ENCODE measurements around the gene MECR. TPM values are rescaled to one million over a fixed set of nuclear protein-coding genes. Genes with fewer than 3 reads are reported as not detected.
A peak's percentile ranks its signal among the peaks of the same experiment; 100 is the strongest.
"Not testable (repeated sequence)": the region's sequence is repeated elsewhere in the genome, so short reads cannot be mapped to it uniquely, and the experiment has no call there.

The MECR gene
- total and polyA plus RNA-seq, 7 experiments from 2014 or later, result 8.6 to 24.4 (median 17.6) TPM

DNA sequence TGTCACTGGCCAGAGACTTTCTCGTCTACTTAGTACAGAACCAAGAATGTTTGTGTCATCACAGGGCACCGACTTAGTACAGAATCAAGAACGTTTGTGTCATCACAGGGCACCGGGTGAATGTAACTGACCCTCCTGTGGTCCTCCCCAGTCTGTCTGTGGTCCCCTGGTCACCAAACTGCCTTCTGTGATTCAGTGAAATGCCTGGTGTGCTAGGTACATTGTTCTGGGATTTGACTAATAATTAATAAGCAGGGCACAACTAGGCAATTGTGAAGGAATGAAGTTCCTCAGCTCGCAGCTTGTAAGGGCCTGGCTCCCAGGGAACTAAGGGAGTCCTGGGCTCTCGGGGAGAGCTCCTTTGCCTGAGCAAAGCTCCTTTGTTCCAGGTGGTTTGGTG lies 7.2 kb downstream of the MECR start:
- no peak overlapping the region for H3K4me3 ChIP-seq (ENCODE audit: low read length)
- POLR2A ChIA-PET, result no interaction called here
- H3K36me3 ChIP-seq (ENCODE audit: control insufficient read depth in 2 of 3, insufficient read depth in 3 of 3, low read length in 3 of 3), result peaks cover 0 to 13% (median 0%) of the 10 kb centered on the region in 3 experiments
- no peak overlapping the region for H3K27ac ChIP-seq (ENCODE audit: low read depth, low read length)
- DNase-seq (no peak), ATAC-seq (no peak)
- H3K27ac Mint-ChIP-seq, result no peak overlapping the region
- intact Hi-C loops (cut with micrococcal nuclease), result no loop called here
- H3K27me3 Mint-ChIP-seq, result no peaks in the 10 kb centered on the region
- no peaks in the 10 kb centered on the region for H3K27me3 ChIP-seq (ENCODE audit: control insufficient read depth in 2 of 2, insufficient read depth in 2 of 2, low read length in 2 of 2)
- peaks cover 0 to 13% (median 2%) of the 10 kb centered on the region in 5 donors for H3K36me3 Mint-ChIP-seq
- CTCF ChIA-PET, result no interaction called here
- peaks cover 0 to 8% (median 0%) of the 10 kb centered on the region in 7 donors for H3K4me1 Mint-ChIP-seq
- no peaks in the 10 kb centered on the region for H3K9me3 ChIP-seq (ENCODE audit: control insufficient read depth in 2 of 3, low read length in 3 of 3)
- H3K9me3 Mint-ChIP-seq, result no peaks in the 10 kb centered on the region
- H3K4me3 Mint-ChIP-seq, result no peak overlapping the region
- no peaks in the 10 kb centered on the region for H3K4me1 ChIP-seq (ENCODE audit: control insufficient read depth in 2 of 2, insufficient read depth in 2 of 2, low read length in 2 of 2)

DNA sequence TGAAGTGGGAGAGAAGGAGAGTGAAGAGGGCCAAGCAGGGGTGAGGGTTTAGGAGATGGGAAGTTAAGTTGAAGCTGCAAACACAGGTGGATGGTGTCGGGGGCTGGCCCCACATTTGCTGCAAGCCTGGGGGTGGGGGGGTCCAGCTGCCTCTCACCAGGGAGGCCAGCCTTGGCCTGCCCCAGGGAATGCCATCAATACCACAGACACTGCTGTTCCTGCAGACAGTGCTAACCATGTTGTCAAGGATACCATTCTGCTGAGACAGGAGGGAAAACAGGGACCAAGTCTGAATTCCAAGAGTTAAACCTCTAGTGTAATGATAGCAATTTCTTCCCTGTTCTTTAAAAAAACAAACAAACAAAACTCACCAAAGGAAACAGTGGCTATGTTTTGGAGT lies 8.0 kb downstream of the MECR start:
- H3K36me3 ChIP-seq (ENCODE audit: control insufficient read depth in 2 of 3, insufficient read depth in 3 of 3, low read length in 3 of 3), result peaks cover 0 to 13% (median 0%) of the 10 kb centered on the region in 3 experiments
- Mint-ChIP-seq H3K4me3 (no peak overlapping the region), H3K4me1 (peaks cover 0 to 8% (median 0%) of the 10 kb centered on the region in 7 donors), H3K27me3 (no peaks in the 10 kb centered on the region), H3K27ac (no peak overlapping the region), H3K9me3 (no peaks in the 10 kb centered on the region), H3K36me3 (peaks cover 0 to 18% (median 2%) of the 10 kb centered on the region in 5 donors)
- DNase-seq (no peak), ATAC-seq (no peak)
- ChIA-PET POLR2A (no interaction called here), CTCF (no interaction called here)
- no peak overlapping the region for H3K27ac ChIP-seq (ENCODE audit: low read depth, low read length)
- H3K9me3 ChIP-seq (ENCODE audit: control insufficient read depth in 2 of 3, low read length in 3 of 3), result no peaks in the 10 kb centered on the region
- H3K27me3 ChIP-seq (ENCODE audit: control insufficient read depth in 2 of 2, insufficient read depth in 2 of 2, low read length in 2 of 2), result no peaks in the 10 kb centered on the region
- intact Hi-C loops (cut with micrococcal nuclease), result no loop called here
- no peak overlapping the region for H3K4me3 ChIP-seq (ENCODE audit: low read length)
- H3K4me1 ChIP-seq (ENCODE audit: control insufficient read depth in 2 of 2, insufficient read depth in 2 of 2, low read length in 2 of 2), result no peaks in the 10 kb centered on the region

DNA sequence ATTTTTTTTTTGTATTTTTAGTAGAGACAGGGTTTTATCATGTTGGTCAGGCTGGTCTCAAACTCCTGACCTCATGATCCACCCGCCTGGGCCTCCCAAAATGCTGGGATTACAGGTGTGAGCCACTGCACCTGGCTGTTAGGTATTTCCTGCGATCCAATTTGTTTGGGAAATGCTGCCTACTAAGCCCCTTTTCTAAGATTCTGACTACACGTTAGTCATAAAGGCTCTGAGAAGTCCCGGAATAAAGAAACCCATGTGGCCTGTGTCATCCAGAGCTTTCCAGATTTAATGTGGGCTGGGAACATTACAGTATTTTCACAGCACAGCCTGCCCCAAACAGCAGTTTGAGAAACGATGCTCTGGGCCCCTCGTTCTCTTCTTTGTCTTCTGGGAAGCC lies 8.5 kb downstream of the MECR start:
- H3K27ac Mint-ChIP-seq; H3K4me1 ChIP-seq (ENCODE audit: control insufficient read depth in 2 of 2, insufficient read depth in 2 of 2, low read length in 2 of 2); H3K27me3 ChIP-seq (ENCODE audit: control insufficient read depth in 2 of 2, insufficient read depth in 2 of 2, low read length in 2 of 2); H3K4me3 ChIP-seq (ENCODE audit: low read length); H3K4me1 Mint-ChIP-seq; H3K4me3 Mint-ChIP-seq; DNase-seq; ATAC-seq; H3K27ac ChIP-seq (ENCODE audit: low read depth, low read length); H3K27me3 Mint-ChIP-seq; H3K9me3 ChIP-seq (ENCODE audit: control insufficient read depth in 2 of 3, low read length in 3 of 3); intact Hi-C loops (cut with micrococcal nuclease); H3K9me3 Mint-ChIP-seq; POLR2A ChIA-PET: not testable (repeated sequence)
- peaks cover 0 to 21% (median 2%) of the 10 kb centered on the region in 5 donors for H3K36me3 Mint-ChIP-seq
- CTCF ChIA-PET, result interaction anchor here (1.2 kb wide), 1 partner anchor 20 kb away, joined by 3 read pairs; no protein-coding TSS in a partner anchor
- H3K36me3 ChIP-seq (ENCODE audit: control insufficient read depth in 2 of 3, insufficient read depth in 3 of 3, low read length in 3 of 3), result peaks cover 0 to 13% (median 0%) of the 10 kb centered on the region in 3 experiments

DNA sequence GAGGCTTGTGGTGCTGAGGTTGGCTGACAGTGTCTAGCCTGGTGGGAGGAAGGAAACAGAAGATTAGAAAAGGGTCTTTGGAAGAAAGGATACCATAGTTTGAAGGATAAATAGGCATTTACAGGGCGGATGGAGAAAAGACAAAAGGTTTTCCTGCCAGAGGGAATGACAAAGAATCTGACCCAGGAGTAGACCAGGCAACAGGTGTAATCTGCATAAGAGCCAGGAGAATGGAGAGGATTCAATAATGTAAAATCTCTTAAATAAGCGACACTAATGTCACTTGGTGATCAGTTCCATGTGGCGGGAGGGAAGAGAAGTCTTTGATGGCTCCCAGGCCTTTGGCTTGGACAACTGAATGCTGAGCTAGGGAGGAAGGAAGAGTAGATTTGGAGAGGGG lies 9.4 kb downstream of the MECR start:
- Histone ChIP-seq H3K4me1 (ENCODE audit: control insufficient read depth in 2 of 2, insufficient read depth in 2 of 2, low read length in 2 of 2) (no peaks in the 10 kb centered on the region), H3K36me3 (ENCODE audit: control insufficient read depth in 2 of 3, insufficient read depth in 3 of 3, low read length in 3 of 3) (peaks cover 0 to 13% (median 0%) of the 10 kb centered on the region in 3 experiments), H3K27ac (ENCODE audit: low read depth, low read length) (no peak overlapping the region), H3K27me3 (ENCODE audit: control insufficient read depth in 2 of 2, insufficient read depth in 2 of 2, low read length in 2 of 2) (no peaks in the 10 kb centered on the region), H3K4me3 (ENCODE audit: low read length) (no peak overlapping the region), H3K9me3 (ENCODE audit: control insufficient read depth in 2 of 3, low read length in 3 of 3) (no peaks in the 10 kb centered on the region)
- POLR2A ChIA-PET, result no interaction called here
- H3K36me3 Mint-ChIP-seq, result peaks cover 0 to 21% (median 2%) of the 10 kb centered on the region in 5 donors
- H3K9me3 Mint-ChIP-seq, result no peaks in the 10 kb centered on the region
- H3K4me1 Mint-ChIP-seq, result peaks cover 0 to 8% (median 0%) of the 10 kb centered on the region in 7 donors
- DNase-seq (no peak), ATAC-seq (no peak)
- CTCF ChIA-PET, result interaction anchor here (1.2 kb wide), 1 partner anchor 19 kb away, joined by 3 read pairs; no protein-coding TSS in a partner anchor
- H3K27ac Mint-ChIP-seq, result peak overlapping the region in 1 of 9 donors; percentile 51
- no peaks in the 10 kb centered on the region for H3K27me3 Mint-ChIP-seq
- intact Hi-C loops (cut with micrococcal nuclease), result no loop called here
- no peak overlapping the region for H3K4me3 Mint-ChIP-seq

DNA sequence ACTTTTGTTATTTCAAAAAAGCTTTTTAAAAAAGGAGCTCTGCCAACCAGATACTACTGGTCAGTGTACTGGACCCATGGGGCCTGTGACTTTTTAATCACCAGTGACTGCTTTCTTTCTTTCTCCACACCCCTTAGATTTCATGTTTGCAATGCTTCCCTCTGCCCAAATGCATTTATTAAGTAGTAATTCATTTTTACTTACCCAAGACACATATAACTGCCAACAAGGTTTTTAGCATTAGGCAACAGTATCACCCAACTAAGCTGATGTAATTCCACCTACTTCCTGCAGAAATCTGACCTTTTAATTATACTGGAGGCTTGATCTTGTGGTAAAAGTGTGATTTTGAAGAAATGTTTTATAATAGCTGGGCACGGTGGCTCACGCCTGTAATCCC lies 12.5 kb downstream of the MECR start:
- H3K36me3 ChIP-seq (ENCODE audit: control insufficient read depth in 2 of 3, insufficient read depth in 3 of 3, low read length in 3 of 3), result peaks cover 0 to 22% (median 0%) of the 10 kb centered on the region in 3 experiments
- H3K27me3 Mint-ChIP-seq, result no peaks in the 10 kb centered on the region
- no peak for DNase-seq
- peaks cover 5 to 33% (median 11%) of the 10 kb centered on the region in 5 donors for H3K36me3 Mint-ChIP-seq
- no peak overlapping the region for H3K4me3 Mint-ChIP-seq
- no peak overlapping the region for H3K4me3 ChIP-seq (ENCODE audit: low read length)
- ChIA-PET CTCF (interaction anchor here (1.1 kb wide), 1 partner anchor 16 kb away, joined by 4 read pairs; no protein-coding TSS in a partner anchor), POLR2A (interaction anchor here (1.1 kb wide), 1 partner anchor 11 kb away, joined by 3 read pairs; no protein-coding TSS in a partner anchor)
- no peaks in the 10 kb centered on the region for H3K9me3 ChIP-seq (ENCODE audit: control insufficient read depth in 2 of 3, low read length in 3 of 3)
- no peaks in the 10 kb centered on the region for H3K4me1 ChIP-seq (ENCODE audit: control insufficient read depth in 2 of 2, insufficient read depth in 2 of 2, low read length in 2 of 2)
- H3K4me1 Mint-ChIP-seq, result peaks cover 0 to 5% (median 0%) of the 10 kb centered on the region in 7 donors
- no peak overlapping the region for H3K27ac ChIP-seq (ENCODE audit: low read depth, low read length)
- no peaks in the 10 kb centered on the region for H3K9me3 Mint-ChIP-seq
- intact Hi-C loops (cut with micrococcal nuclease), result no loop called here
- H3K27me3 ChIP-seq (ENCODE audit: control insufficient read depth in 2 of 2, insufficient read depth in 2 of 2, low read length in 2 of 2), result no peaks in the 10 kb centered on the region
- no peak overlapping the region for H3K27ac Mint-ChIP-seq
- no peak for ATAC-seq

DNA sequence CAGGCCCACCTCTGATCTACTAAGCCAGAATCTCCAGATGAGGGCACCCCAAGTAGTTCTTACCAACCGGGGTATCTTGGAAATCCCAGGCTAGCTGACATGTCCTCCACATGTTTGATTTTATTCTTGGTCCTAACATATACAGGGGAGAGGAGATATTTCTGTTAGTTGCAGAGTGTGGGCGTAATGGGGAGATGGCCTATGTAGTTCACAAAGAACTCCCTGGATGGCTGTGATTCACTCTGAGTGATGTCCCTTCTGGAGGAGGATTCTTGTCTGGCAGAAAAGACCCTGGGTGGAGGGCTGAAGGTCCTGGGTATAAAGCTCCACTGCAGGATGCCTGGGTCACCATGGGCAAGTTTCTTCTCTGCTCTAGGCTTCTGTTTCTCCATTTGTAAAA lies 13.1 kb downstream of the MECR start:
- H3K4me3 ChIP-seq (ENCODE audit: low read length), result no peak overlapping the region
- intact Hi-C loops (cut with micrococcal nuclease), result no loop called here
- H3K27me3 ChIP-seq (ENCODE audit: control insufficient read depth in 2 of 2, insufficient read depth in 2 of 2, low read length in 2 of 2), result no peaks in the 10 kb centered on the region
- H3K36me3 ChIP-seq (ENCODE audit: control insufficient read depth in 2 of 3, insufficient read depth in 3 of 3, low read length in 3 of 3), result peaks cover 0 to 27% (median 0%) of the 10 kb centered on the region in 3 experiments
- no peak overlapping the region for H3K27ac ChIP-seq (ENCODE audit: low read depth, low read length)
- ATAC-seq, result no peak
- Mint-ChIP-seq H3K4me1 (peaks cover 0 to 4% (median 0%) of the 10 kb centered on the region in 7 donors), H3K27me3 (no peaks in the 10 kb centered on the region), H3K27ac (peak overlapping the region in 1 of 9 donors; percentile 11), H3K9me3 (no peaks in the 10 kb centered on the region), H3K4me3 (no peak overlapping the region), H3K36me3 (peaks cover 8 to 36% (median 15%) of the 10 kb centered on the region in 5 donors)
- CTCF ChIA-PET, result no interaction called here
- no peak for DNase-seq
- POLR2A ChIA-PET, result interaction anchor here (1.1 kb wide), 1 partner anchor 12 kb away, joined by 3 read pairs; no protein-coding TSS in a partner anchor
- no peaks in the 10 kb centered on the region for H3K9me3 ChIP-seq (ENCODE audit: control insufficient read depth in 2 of 3, low read length in 3 of 3)
- no peaks in the 10 kb centered on the region for H3K4me1 ChIP-seq (ENCODE audit: control insufficient read depth in 2 of 2, insufficient read depth in 2 of 2, low read length in 2 of 2)

DNA sequence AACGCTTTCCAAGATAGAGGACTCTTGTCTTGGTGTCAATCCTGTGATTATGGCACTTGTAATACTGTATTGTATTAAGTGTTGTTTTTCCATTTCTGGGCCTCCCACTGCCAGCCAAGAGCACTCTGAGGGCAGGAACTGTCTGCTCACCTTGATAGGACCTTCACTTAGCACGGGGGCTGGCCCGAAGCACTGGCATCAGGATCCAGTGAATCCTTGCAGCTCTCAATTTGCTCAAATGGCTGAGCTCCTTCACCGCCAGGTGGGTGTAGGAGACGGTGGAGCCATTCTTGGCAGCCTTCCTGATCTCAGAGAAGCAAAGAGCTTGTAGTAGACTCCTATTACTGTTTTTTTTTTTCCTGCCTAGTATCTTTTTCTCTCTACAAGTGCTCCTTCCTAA lies 17.7 kb downstream of the MECR start:
- ATAC-seq, result no peak
- Histone ChIP-seq H3K4me3 (ENCODE audit: low read length) (no peak overlapping the region), H3K36me3 (ENCODE audit: control insufficient read depth in 2 of 3, insufficient read depth in 3 of 3, low read length in 3 of 3) (peaks cover 0 to 49% (median 0%) of the 10 kb centered on the region in 3 experiments), H3K4me1 (ENCODE audit: control insufficient read depth in 2 of 2, insufficient read depth in 2 of 2, low read length in 2 of 2) (no peaks in the 10 kb centered on the region), H3K27ac (ENCODE audit: low read depth, low read length) (no peak overlapping the region), H3K27me3 (ENCODE audit: control insufficient read depth in 2 of 2, insufficient read depth in 2 of 2, low read length in 2 of 2) (no peaks in the 10 kb centered on the region), H3K9me3 (ENCODE audit: control insufficient read depth in 2 of 3, low read length in 3 of 3) (no peaks in the 10 kb centered on the region)
- intact Hi-C loops (cut with micrococcal nuclease), result no loop called here
- CTCF ChIA-PET, result no interaction called here
- Mint-ChIP-seq H3K4me3 (no peak overlapping the region), H3K36me3 (peaks cover 9 to 33% (median 19%) of the 10 kb centered on the region in 5 donors), H3K4me1 (peaks cover 0 to 2% (median 0%) of the 10 kb centered on the region in 7 donors), H3K9me3 (peaks cover 0 to 2% (median 0%) of the 10 kb centered on the region in 11 donors), H3K27ac (no peak overlapping the region), H3K27me3 (no peaks in the 10 kb centered on the region)
- POLR2A ChIA-PET, result no interaction called here
- DNase-seq, result no peak

Data from naive thymus-derived CD4-positive, alpha-beta T cell (primary cell).